IPS-18a (cell line): Measurements from ENCODE around the gene LMF1.

ENCODE experiments used
- H3K27ac ChIP-seq: one replicate; pipeline ENCODE4 v1.5.1; 2013; ENCODE audit warnings: low read length
- H3K27me3 ChIP-seq: one replicate; pipeline ENCODE4 v1.6.1; 2013; ENCODE audit warnings: mild to moderate bottlenecking, low read length; ENCODE audit not compliant: control insufficient read depth, insufficient read depth
- H3K36me3 ChIP-seq: one replicate; pipeline ENCODE4 v1.6.1; 2013; ENCODE audit warnings: low read depth, low read length; ENCODE audit not compliant: control insufficient read depth
- H3K4me1 ChIP-seq: one replicate; pipeline ENCODE4 v1.6.1; 2013; ENCODE audit warnings: low read depth, low read length; ENCODE audit not compliant: control insufficient read depth
- H3K4me3 ChIP-seq: one replicate; pipeline ENCODE4 v1.5.1; 2013; ENCODE audit warnings: low read length
- H3K9ac ChIP-seq: one replicate; pipeline ENCODE4 v1.6.1; 2013; ENCODE audit warnings: mild to moderate bottlenecking, low read length, moderate library complexity
- H3K9me3 ChIP-seq: one replicate; pipeline ENCODE4 v1.6.1; 2013; ENCODE audit warnings: low read depth, low read length; ENCODE audit not compliant: control insufficient read depth

The LMF1 gene

DNA sequence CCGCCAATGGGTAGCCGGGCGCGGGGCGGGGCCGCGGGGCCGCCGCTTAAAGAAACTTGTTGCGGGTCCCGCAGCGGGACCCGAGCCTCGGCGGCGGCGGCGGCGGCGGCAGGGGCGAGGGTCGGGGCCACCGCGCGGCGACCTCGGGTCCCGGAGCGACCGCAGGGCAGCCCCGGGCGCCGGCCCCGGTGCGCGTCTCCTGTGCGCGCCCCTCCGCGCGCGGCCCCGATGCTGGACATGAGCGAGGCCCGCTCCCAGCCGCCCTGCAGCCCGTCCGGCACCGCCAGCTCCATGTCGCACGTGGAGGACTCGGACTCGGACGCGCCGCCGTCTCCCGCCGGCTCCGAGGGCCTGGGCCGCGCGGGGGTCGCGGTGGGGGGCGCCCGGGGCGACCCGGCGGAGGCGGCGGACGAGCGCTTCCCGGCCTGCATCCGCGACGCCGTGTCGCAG, 10.9 kb upstream of the LMF1 start, which contains the start of gene SOX8:
Gene SOX8, plus strand, starts transcription at position 76 of the 450 bp plus-strand sequence. Its CDS starts 153 bp downstream, at position 229.
- Histone ChIP-seq H3K27ac (no peak within 1 kb of the TSS), H3K36me3 (no peaks in the 10 kb centered on the region), H3K4me3 (peak within 1 kb of the TSS; percentile 53), H3K9me3 (no peaks in the 10 kb centered on the region), H3K4me1 (no peaks in the 10 kb centered on the region), H3K9ac (no peak within 1 kb of the TSS), H3K27me3 (peaks cover 57% of the 10 kb centered on the region)

DNA sequence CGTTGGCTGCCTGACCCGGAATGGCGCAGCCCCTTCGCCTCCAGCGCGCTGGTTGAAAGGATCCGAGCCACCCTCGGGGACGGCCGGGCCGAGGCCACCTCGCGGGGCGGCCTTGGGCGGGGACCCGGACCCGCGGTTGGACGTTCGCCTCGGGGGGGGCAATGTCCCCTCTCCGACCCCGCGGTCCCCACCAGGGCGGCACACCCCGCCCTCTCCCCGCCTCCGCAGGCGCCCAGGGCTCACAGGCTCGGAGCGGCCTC, 9.7 kb upstream of the LMF1 start:
- Histone ChIP-seq H3K4me1 (no peaks in the 10 kb centered on the region), H3K9me3 (no peaks in the 10 kb centered on the region), H3K4me3 (peak overlapping the region; percentile 53), H3K27me3 (peaks cover 57% of the 10 kb centered on the region), H3K9ac (no peak overlapping the region), H3K27ac (no peak overlapping the region), H3K36me3 (no peaks in the 10 kb centered on the region)

DNA sequence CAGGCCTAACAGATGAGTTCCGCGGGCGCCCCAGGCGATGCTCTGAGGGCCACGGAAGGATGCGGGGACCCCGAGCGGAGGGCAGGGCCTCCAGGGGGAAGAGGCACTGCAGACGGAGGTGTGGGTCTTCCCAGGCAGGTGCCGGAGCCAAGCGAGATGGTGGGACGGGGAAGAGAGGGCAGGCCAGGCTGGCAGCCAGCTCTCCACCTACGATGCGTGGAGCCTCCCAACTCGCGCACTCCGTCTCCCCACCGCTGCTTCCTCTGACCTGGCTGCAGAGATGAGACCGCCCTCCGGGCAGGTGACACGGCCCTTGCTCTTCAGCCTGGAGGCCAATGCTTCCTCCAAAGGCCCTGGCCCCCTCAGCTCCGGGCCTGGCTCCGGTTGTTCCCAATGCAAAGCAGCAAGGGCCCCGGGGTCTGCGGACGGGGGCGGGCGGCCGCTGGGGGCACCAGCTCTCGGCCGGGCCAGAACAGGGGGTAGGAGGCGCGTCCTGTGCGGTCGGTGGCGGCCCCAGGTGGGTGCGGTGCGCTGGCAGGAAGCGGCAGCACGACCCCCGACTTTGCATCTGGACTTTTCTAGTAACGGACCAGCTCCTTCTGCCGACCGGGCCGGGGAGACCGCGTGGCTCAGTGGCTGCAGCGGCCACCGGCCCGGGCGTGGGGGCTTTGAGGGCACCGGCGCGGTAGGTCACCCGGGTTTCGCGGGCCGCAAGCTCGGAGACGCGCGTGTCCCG, 9.2 kb upstream of the LMF1 start:
- peaks cover 57% of the 10 kb centered on the region for H3K27me3 ChIP-seq
- H3K27ac ChIP-seq, result no peak overlapping the region
- no peak overlapping the region for H3K9ac ChIP-seq
- H3K9me3 ChIP-seq, result no peaks in the 10 kb centered on the region
- H3K36me3 ChIP-seq, result no peaks in the 10 kb centered on the region
- H3K4me3 ChIP-seq, result peak overlapping the region; percentile 53
- no peaks in the 10 kb centered on the region for H3K4me1 ChIP-seq

DNA sequence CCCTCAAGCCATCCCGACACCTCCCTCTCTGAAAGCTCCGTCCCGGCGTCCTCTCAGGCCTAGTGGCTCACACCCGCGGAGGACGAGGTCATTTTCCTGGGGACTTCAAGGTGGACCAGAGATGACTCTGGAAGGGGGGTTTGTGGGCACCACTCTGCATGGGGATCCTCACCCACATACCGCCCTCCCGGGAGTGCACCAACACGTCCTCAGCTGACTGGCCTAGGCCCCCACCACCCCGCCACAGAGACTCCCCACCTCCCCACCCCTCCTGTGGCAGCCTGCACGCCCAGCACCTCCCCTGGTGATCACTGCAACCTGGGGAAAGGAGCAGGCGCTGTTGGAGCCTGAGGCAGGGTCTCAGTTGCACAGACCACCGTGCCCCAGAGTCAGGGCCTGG, 8.4 kb upstream of the LMF1 start:
- Histone ChIP-seq H3K4me1 (no peaks in the 10 kb centered on the region), H3K36me3 (no peaks in the 10 kb centered on the region), H3K27ac (no peak overlapping the region), H3K9me3 (no peaks in the 10 kb centered on the region), H3K9ac (no peak overlapping the region), H3K27me3 (peaks cover 55% of the 10 kb centered on the region), H3K4me3 (no peak overlapping the region)

DNA sequence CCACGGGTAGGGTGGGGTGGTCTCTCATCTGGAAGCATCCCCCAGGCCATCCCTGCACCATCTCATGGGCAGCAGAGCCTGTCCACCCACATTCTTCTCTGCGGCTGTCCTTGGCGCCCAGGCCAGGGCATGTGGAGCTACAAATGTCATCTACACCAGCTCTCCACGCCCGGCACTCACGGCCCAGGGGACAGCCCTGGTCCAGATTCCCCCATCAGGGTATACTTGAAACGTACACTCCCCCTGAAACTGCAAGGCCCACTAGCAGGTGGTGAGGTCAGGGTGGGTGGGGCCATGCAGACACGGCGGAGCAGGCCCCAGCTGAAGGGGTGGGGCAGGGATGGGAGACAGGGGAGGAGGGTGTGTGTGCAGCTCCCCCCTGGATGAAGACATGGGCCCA, 7.6 kb upstream of the LMF1 start:
- no peak overlapping the region for H3K27ac ChIP-seq
- no peak overlapping the region for H3K9ac ChIP-seq
- no peak overlapping the region for H3K4me3 ChIP-seq
- H3K27me3 ChIP-seq, result peaks cover 47% of the 10 kb centered on the region
- H3K9me3 ChIP-seq, result no peaks in the 10 kb centered on the region
- H3K4me1 ChIP-seq, result no peaks in the 10 kb centered on the region
- H3K36me3 ChIP-seq, result no peaks in the 10 kb centered on the region

DNA sequence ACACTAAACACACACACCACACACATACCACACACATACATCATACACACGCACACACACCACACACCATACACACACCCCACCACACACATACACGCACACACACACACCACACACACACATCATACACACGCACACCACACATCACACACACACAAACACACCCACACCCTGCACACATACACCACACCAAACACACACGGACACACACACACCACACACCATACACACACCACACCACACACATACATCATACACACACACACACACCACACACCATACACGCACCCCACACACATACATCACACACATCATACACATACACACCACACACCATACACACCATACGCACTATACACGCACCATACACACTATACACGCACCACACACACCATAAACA, 7.1 kb upstream of the LMF1 start:
- H3K27ac ChIP-seq, result no peak overlapping the region

DNA sequence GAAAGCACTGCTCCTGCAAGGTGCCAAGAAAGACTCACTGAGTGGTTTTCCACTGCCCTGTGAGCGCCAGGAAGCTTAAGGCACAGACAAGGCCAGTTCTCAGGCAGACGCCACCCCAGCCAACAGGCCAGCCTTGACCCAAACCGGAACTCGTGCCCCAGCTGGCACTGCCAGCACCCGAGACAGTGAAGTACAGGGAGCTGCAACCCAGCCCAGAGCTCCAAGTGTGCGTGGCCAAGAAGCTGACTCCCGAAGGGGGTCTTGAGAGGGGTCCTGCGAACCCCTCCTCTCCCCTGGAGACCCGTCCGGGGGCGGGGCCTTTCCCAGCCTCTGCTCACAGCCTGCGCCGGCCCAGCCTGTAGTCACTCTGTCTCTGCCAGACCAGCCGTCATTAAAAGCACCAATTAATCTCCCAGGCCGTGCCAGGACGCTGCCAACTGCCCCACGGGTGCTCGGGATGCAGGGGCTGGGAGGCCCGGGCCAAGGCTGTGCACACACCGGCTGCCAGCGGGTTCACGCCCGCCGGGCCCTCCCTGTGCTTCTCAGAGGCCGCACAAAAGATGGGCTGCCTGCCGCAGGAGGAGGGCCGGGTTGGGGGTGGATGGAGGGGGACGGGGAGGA, 6.4 kb upstream of the LMF1 start:
- no peaks in the 10 kb centered on the region for H3K36me3 ChIP-seq
- no peak overlapping the region for H3K4me3 ChIP-seq
- no peaks in the 10 kb centered on the region for H3K4me1 ChIP-seq
- no peaks in the 10 kb centered on the region for H3K9me3 ChIP-seq
- no peak overlapping the region for H3K27ac ChIP-seq
- peaks cover 36% of the 10 kb centered on the region for H3K27me3 ChIP-seq
- H3K9ac ChIP-seq, result no peak overlapping the region

More for the DNA sequence above, 7.1 kb upstream of the LMF1 start:
- Histone ChIP-seq H3K9ac (no peak overlapping the region), H3K27me3 (peaks cover 42% of the 10 kb centered on the region), H3K4me1 (no peaks in the 10 kb centered on the region), H3K4me3 (no peak overlapping the region), H3K36me3 (no peaks in the 10 kb centered on the region), H3K9me3 (no peaks in the 10 kb centered on the region)

DNA sequence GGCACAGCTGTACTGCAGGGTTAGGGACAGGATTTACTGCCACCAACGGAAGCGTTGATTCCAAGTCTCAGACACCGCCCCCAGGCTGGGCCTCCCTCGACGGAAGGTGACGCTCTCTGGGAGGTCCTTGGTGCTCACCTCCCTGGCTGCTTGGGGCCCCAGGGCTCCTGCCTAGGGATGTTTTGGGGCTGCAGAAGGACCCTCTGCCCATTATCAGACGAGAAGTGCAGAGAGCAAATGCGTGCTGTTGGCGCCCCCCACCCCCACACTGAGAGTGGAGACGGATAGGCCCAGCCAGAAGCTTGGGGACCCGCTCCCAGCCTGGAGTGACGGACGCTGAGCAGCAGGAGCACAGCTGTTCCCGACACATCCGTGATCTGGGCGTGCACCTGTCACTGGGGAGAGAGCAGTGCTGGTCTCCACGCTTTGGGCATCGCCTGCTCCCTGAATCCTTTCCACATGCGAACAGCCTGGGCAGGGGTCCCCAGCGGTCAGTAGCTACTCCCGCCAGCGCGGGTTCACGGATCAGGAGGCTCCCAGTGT, 5.7 kb upstream of the LMF1 start:
- Histone ChIP-seq H3K27me3 (peaks cover 38% of the 10 kb centered on the region), H3K9me3 (no peaks in the 10 kb centered on the region), H3K27ac (no peak overlapping the region), H3K36me3 (no peaks in the 10 kb centered on the region), H3K4me1 (no peaks in the 10 kb centered on the region), H3K9ac (no peak overlapping the region), H3K4me3 (no peak overlapping the region)

DNA sequence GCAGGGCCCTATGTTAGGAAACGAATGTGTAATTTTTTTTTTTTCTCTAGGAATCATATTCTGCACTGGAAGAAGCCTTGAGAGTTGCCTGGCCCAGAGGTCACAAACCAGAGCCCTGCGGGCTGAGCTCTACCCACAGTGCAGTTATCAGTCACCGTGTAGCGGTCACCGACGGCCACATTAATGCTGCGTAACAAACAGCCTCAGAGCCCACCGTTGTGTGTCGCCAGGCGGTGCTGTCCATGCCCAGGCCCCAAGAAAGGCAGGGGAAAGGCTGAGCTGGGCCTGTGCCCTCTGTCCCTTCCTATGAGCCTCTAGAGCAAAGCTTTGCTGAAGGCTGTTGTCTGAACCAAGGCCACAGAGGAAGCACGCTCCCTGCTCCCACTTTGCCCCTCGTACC, 4.5 kb upstream of the LMF1 start:
- no peak overlapping the region for H3K9ac ChIP-seq
- no peaks in the 10 kb centered on the region for H3K9me3 ChIP-seq
- H3K4me1 ChIP-seq, result no peaks in the 10 kb centered on the region
- H3K27ac ChIP-seq, result no peak overlapping the region
- H3K36me3 ChIP-seq, result no peaks in the 10 kb centered on the region
- peaks cover 38% of the 10 kb centered on the region for H3K27me3 ChIP-seq
- no peak overlapping the region for H3K4me3 ChIP-seq

DNA sequence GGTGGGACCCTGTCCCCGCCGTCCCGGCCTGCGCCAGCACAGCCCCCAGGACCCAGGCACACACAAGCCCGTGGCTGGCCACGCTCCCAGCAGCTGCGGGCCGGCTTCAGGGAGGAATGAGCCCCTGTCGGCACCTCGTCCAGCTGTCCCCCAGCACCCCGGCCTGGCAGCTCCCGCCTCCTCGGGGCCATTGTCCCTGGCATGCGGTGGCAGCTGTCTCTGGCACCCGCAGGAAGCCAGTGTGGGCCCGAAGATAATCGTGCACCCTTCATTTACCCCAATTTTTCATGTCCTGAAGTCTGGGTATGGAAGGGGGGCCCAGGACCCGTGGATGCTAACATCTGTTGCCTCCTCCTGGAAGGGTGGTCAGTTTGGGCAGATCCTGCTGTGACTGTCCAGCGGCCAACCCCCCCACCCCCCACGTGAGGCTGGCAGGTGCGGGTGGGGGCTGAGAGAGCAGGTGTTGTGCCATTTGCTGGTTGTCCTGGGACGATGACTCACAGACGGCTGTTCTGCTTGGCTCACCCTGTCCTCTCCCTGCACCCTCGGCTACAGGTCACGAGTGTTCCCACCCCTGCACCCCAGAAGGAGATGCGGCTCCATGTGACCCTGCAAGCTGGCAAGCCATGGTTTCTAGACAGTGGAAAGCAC, 4.0 kb upstream of the LMF1 start:
- Histone ChIP-seq H3K4me3 (no peak overlapping the region), H3K9me3 (no peaks in the 10 kb centered on the region), H3K27ac (no peak overlapping the region), H3K27me3 (peaks cover 36% of the 10 kb centered on the region), H3K9ac (no peak overlapping the region), H3K4me1 (peaks cover under 1% of the 10 kb centered on the region), H3K36me3 (no peaks in the 10 kb centered on the region)

DNA sequence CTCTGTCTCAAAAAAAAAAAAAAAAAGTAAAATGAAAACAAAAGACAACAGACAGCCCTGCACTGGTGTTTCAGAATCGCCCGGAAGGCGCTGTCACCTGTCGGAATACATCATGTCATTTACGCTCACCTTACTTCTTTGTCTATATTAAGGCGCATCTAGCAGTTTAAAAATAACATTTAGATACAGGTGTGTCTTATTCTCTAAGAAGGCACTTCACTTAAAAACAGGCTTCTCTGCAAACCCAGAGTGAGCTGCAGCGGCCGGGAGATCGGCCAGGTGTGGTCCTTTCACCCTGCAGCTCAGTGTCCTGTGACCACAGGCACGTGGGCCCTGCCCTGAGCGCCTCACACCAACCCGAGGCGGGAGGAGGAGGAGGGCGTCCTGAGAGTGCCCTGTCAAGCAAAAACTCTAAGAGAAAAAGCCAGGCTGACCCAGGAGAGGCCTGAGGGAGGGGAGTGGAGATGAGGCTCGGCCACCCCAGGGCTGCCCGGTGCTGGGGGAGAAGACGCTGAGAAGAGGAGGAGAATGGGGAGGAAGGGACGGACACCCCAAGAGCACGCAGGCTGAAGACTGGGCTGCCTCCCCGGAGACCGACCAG, 3.3 kb upstream of the LMF1 start:
- Histone ChIP-seq H3K27me3 (peaks cover 36% of the 10 kb centered on the region), H3K4me1 (peaks cover 4% of the 10 kb centered on the region), H3K36me3 (no peaks in the 10 kb centered on the region), H3K4me3 (no peak overlapping the region), H3K9me3 (no peaks in the 10 kb centered on the region), H3K27ac (no peak overlapping the region), H3K9ac (no peak overlapping the region)
